IPS-18a (cell line): ENCODE data around the gene PRRG3.

Experiments
- H3K27ac ChIP-seq: one replicate; pipeline ENCODE4 v1.5.1; 2013; ENCODE audit warnings: low read length
- H3K27me3 ChIP-seq: one replicate; pipeline ENCODE4 v1.6.1; 2013; ENCODE audit warnings: mild to moderate bottlenecking, low read length; ENCODE audit not compliant: control insufficient read depth, insufficient read depth
- H3K36me3 ChIP-seq: one replicate; pipeline ENCODE4 v1.6.1; 2013; ENCODE audit warnings: low read depth, low read length; ENCODE audit not compliant: control insufficient read depth
- H3K4me1 ChIP-seq: one replicate; pipeline ENCODE4 v1.6.1; 2013; ENCODE audit warnings: low read depth, low read length; ENCODE audit not compliant: control insufficient read depth
- H3K4me3 ChIP-seq: one replicate; pipeline ENCODE4 v1.5.1; 2013; ENCODE audit warnings: low read length
- H3K9ac ChIP-seq: one replicate; pipeline ENCODE4 v1.6.1; 2013; ENCODE audit warnings: mild to moderate bottlenecking, low read length, moderate library complexity
- H3K9me3 ChIP-seq: one replicate; pipeline ENCODE4 v1.6.1; 2013; ENCODE audit warnings: low read depth, low read length; ENCODE audit not compliant: control insufficient read depth

PRRG3 gene

GRCh38 chrX:151697522-151697921 lies 2.3 kb downstream of the PRRG3 start:
- Histone ChIP-seq H3K27me3 (peaks cover 20% of the 10 kb centered on the region), H3K27ac (no peak overlapping the region), H3K9ac (no peak overlapping the region), H3K4me3 (no peak overlapping the region), H3K36me3 (no peaks in the 10 kb centered on the region), H3K4me1 (no peaks in the 10 kb centered on the region), H3K9me3 (no peaks in the 10 kb centered on the region)

- Histone ChIP-seq H3K36me3 (no peaks in the 10 kb centered on the region), H3K9me3 (no peaks in the 10 kb centered on the region), H3K27me3 (peaks cover 20% of the 10 kb centered on the region)
Observed at GRCh38 chrX:151698485-151698884, 3.2 kb downstream of the PRRG3 start.

GRCh38 chrX:151699746-151700145 lies 4.5 kb downstream of the PRRG3 start:
- no peaks in the 10 kb centered on the region for H3K9me3 ChIP-seq

More at GRCh38 chrX:151698485-151698884, 3.2 kb downstream of the PRRG3 start:
- Histone ChIP-seq H3K9ac (no peak overlapping the region), H3K4me1 (no peaks in the 10 kb centered on the region), H3K27ac (no peak overlapping the region), H3K4me3 (no peak overlapping the region)

GRCh38 chrX:151700581-151700980 lies 5.3 kb downstream of the PRRG3 start:
- Histone ChIP-seq H3K4me3 (no peak overlapping the region), H3K27me3 (peaks cover 9% of the 10 kb centered on the region), H3K27ac (no peak overlapping the region), H3K9ac (no peak overlapping the region), H3K4me1 (no peaks in the 10 kb centered on the region), H3K9me3 (no peaks in the 10 kb centered on the region), H3K36me3 (no peaks in the 10 kb centered on the region)

More at GRCh38 chrX:151699746-151700145, 4.5 kb downstream of the PRRG3 start:
- Histone ChIP-seq H3K27me3 (peaks cover 11% of the 10 kb centered on the region), H3K4me1 (no peaks in the 10 kb centered on the region), H3K27ac (no peak overlapping the region), H3K4me3 (no peak overlapping the region), H3K36me3 (no peaks in the 10 kb centered on the region), H3K9ac (no peak overlapping the region)

- Histone ChIP-seq H3K9ac (no peak overlapping the region), H3K27ac (no peak overlapping the region), H3K4me1 (no peaks in the 10 kb centered on the region), H3K4me3 (no peak overlapping the region), H3K9me3 (no peaks in the 10 kb centered on the region), H3K36me3 (no peaks in the 10 kb centered on the region), H3K27me3 (peaks cover 4% of the 10 kb centered on the region)
Observed at GRCh38 chrX:151701071-151701470, 5.8 kb downstream of the PRRG3 start.

GRCh38 chrX:151701531-151701930 lies 6.3 kb downstream of the PRRG3 start:
- no peaks in the 10 kb centered on the region for H3K9me3 ChIP-seq
- no peaks in the 10 kb centered on the region for H3K27me3 ChIP-seq

GRCh38 chrX:151702026-151702714 lies 6.9 kb downstream of the PRRG3 start:
- H3K9ac ChIP-seq, result no peak overlapping the region
- H3K36me3 ChIP-seq, result no peaks in the 10 kb centered on the region
- H3K4me3 ChIP-seq, result no peak overlapping the region
- H3K4me1 ChIP-seq, result no peaks in the 10 kb centered on the region
- H3K27ac ChIP-seq, result no peak overlapping the region
- H3K27me3 ChIP-seq, result no peaks in the 10 kb centered on the region
- H3K9me3 ChIP-seq, result no peaks in the 10 kb centered on the region

More at GRCh38 chrX:151701531-151701930, 6.3 kb downstream of the PRRG3 start:
- no peak overlapping the region for H3K4me3 ChIP-seq
- H3K9ac ChIP-seq, result no peak overlapping the region
- no peak overlapping the region for H3K27ac ChIP-seq
- no peaks in the 10 kb centered on the region for H3K36me3 ChIP-seq
- no peaks in the 10 kb centered on the region for H3K4me1 ChIP-seq

GRCh38 chrX:151702741-151703340 lies 7.6 kb downstream of the PRRG3 start:
- H3K4me1 ChIP-seq, result no peaks in the 10 kb centered on the region
- no peak overlapping the region for H3K4me3 ChIP-seq
- no peaks in the 10 kb centered on the region for H3K36me3 ChIP-seq
- H3K9me3 ChIP-seq, result no peaks in the 10 kb centered on the region
- no peaks in the 10 kb centered on the region for H3K27me3 ChIP-seq
- no peak overlapping the region for H3K27ac ChIP-seq
- H3K9ac ChIP-seq, result no peak overlapping the region

GRCh38 chrX:151703487-151703886 lies 8.2 kb downstream of the PRRG3 start:
- H3K9ac ChIP-seq, result no peak overlapping the region
- no peaks in the 10 kb centered on the region for H3K9me3 ChIP-seq
- H3K36me3 ChIP-seq, result no peaks in the 10 kb centered on the region
- H3K27ac ChIP-seq, result no peak overlapping the region
- no peaks in the 10 kb centered on the region for H3K4me1 ChIP-seq
- no peak overlapping the region for H3K4me3 ChIP-seq
- H3K27me3 ChIP-seq, result no peaks in the 10 kb centered on the region

- Histone ChIP-seq H3K4me1 (no peaks in the 10 kb centered on the region), H3K4me3 (no peak overlapping the region), H3K36me3 (no peaks in the 10 kb centered on the region), H3K9ac (no peak overlapping the region), H3K27ac (no peak overlapping the region), H3K9me3 (no peaks in the 10 kb centered on the region), H3K27me3 (no peaks in the 10 kb centered on the region)
Observed at GRCh38 chrX:151704041-151704663, 8.9 kb downstream of the PRRG3 start.

- Histone ChIP-seq H3K4me1 (no peaks in the 10 kb centered on the region), H3K9ac (no peak overlapping the region), H3K9me3 (peaks cover 3% of the 10 kb centered on the region), H3K27me3 (no peaks in the 10 kb centered on the region), H3K4me3 (no peak overlapping the region), H3K27ac (no peak overlapping the region), H3K36me3 (no peaks in the 10 kb centered on the region)
Observed at GRCh38 chrX:151708821-151709220, 13.6 kb downstream of the PRRG3 start.
